ENCODE measurements around the gene TANC1. TPM values are rescaled to one million over a fixed set of nuclear protein-coding genes. Genes with fewer than 3 reads are reported as not detected.

Gene TANC1
- total RNA-seq, 6 experiments from 2014 or later, result 4.0 to 12.7 (median 11.3) TPM

DNA sequence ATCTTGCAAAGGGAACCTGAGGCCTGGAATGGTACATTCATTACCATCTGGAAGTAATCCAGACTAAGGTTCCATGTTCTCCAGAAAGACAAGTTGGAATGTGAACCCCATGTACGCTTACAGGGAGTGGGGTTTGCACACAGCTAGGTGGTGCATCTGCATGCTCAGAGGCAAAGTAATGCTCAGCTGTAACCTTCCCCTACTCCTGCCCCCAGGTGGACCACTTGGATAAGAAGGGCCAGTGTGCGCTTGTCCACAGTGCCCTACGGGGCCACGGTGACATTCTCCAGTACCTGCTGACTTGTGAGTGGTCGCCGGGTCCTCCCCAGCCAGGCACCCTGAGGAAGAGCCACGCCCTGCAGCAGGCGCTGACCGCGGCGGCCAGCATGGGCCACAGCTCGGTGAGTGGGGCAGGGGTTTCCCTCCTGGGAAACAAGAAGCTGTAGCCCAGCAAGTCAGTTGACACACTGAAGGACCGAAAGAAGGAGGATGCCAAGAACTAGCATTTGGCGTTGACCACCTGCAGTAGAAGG is 228.0 kb downstream of the TANC1 start:
- Histone ChIP-seq H3K9me3 (no peaks in the 10 kb centered on the region), H3K4me1 (no peaks in the 10 kb centered on the region), H3K36me3 (peaks cover 0 to 31% (median 1%) of the 10 kb centered on the region in 4 donors), H3K27me3 (no peaks in the 10 kb centered on the region), H3K4me3 (no peak overlapping the region), H3K27ac (no peak overlapping the region)
- DNase-seq (no peak), ATAC-seq (no peak)
- intact Hi-C loops (cut with DNase I), result no loop called here
- 97% methylated on average over 6 of the region's 14 CpGs for WGBS (ENCODE audit: insufficient coverage, low coverage, low lambda C conversion rate, missing lambda C conversion rate)
- TF ChIP-seq, protein P1, sequence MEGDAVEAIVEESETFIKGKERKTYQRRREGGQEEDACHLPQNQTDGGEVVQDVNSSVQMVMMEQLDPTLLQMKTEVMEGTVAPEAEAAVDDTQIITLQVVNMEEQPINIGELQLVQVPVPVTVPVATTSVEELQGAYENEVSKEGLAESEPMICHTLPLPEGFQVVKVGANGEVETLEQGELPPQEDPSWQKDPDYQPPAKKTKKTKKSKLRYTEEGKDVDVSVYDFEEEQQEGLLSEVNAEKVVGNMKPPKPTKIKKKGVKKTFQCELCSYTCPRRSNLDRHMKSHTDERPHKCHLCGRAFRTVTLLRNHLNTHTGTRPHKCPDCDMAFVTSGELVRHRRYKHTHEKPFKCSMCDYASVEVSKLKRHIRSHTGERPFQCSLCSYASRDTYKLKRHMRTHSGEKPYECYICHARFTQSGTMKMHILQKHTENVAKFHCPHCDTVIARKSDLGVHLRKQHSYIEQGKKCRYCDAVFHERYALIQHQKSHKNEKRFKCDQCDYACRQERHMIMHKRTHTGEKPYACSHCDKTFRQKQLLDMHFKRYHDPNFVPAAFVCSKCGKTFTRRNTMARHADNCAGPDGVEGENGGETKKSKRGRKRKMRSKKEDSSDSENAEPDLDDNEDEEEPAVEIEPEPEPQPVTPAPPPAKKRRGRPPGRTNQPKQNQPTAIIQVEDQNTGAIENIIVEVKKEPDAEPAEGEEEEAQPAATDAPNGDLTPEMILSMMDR (IDR thresholded peaks at IDR 0.05), result no peak
- no peak for TF ChIP-seq POLR2A (IDR thresholded peaks at IDR 0.05)

DNA sequence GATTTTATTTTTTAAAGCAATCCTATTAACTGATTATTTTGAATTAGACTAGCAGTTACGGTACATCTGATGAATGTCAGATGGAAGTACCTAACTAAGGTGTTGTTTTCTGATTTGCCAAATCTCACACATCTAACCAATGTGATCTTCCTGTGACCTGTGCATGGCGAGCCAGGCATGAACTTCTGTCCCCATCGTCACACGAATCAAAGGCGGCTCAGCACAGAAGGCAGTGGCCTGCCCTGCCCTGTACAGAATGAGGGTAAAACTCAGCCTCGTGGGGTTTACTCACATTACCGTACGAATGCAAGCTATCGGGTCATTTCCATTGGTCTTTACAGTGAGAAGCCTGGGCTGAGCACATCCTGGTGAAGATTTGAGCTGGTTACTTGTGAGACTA is 230.8 kb downstream of the TANC1 start:
- 95% methylated on average over 5 of the region's 9 CpGs for WGBS (ENCODE audit: insufficient coverage, low coverage, low lambda C conversion rate, missing lambda C conversion rate)
- TF ChIP-seq POLR2A (IDR thresholded peaks at IDR 0.05), result no peak
- TF ChIP-seq, protein P1 (IDR thresholded peaks at IDR 0.05), result no peak

DNA sequence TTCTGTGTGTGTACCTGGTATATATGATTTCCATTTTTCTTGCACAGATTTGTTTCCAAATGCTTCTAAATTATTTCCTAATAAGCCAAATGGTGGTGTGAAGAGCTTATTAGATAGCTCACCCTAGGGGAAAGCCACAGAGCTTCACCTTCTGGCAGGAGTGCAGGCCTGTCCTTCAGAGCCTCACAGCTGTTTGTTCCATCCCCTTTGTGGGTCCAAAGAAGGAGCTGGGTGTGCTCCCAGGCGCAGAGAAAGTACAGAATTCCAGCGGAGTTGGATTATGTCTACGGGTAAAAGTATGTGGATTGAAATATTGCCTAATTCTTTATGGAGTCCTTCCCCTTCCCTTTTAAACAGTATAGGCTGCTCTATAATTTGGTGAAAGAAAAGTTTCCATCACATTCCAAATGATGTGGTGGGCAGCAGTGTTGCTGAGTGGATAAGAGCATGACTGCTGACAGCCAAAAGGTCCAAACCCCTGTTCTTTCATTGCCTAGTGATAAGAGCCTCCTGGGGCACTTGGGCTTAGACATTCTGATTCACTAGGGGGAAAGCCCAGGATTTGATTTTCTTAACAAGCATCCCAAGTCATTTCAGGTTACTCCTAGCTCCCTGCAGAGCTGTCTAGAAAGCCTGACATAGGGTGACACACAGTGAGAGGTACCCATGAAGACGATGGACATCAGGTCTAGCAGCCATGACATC is 231.5 kb downstream of the TANC1 start:
- H3K27ac ChIP-seq, result no peak overlapping the region
- WGBS (ENCODE audit: insufficient coverage, low coverage, low lambda C conversion rate, missing lambda C conversion rate), result 89% methylated on average over 3 of the region's 4 CpGs

More for the DNA sequence above, 230.8 kb downstream of the TANC1 start:
- no peaks in the 10 kb centered on the region for H3K9me3 ChIP-seq
- H3K27me3 ChIP-seq, result no peaks in the 10 kb centered on the region
- no peaks in the 10 kb centered on the region for H3K4me1 ChIP-seq
- no peak overlapping the region for H3K27ac ChIP-seq
- intact Hi-C loops (cut with DNase I), result no loop called here
- DNase-seq (no peak), ATAC-seq (peak in 1 of 4 donors; percentile 28)
- H3K4me3 ChIP-seq, result no peak overlapping the region
- H3K36me3 ChIP-seq, result peaks cover 0 to 30% (median 1%) of the 10 kb centered on the region in 4 donors

DNA sequence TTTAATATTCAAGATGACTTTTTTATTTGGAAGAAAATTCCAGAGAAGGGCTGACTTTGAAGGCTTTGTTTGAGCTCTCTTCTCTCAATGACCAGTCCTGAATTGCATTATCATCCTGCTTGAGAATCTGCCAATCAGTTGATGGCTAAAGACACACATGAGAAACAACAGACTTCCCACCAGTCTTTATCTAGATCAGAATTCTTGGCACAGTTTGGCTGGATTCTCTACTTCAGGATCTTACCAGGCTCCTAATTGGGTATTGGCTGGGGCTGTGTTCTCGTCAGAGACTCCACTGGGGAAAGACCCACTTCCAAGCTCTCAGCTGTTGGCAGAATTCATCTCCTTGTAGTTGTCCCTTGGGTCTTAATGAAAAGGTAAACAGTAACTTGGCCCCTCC is 232.1 kb downstream of the TANC1 start:
- no peaks in the 10 kb centered on the region for H3K9me3 ChIP-seq
- H3K4me3 ChIP-seq, result no peak overlapping the region
- H3K4me1 ChIP-seq, result no peaks in the 10 kb centered on the region
- WGBS (ENCODE audit: insufficient coverage, low coverage, low lambda C conversion rate, missing lambda C conversion rate), result no CpG with 5 or more reads among the region's 1 CpG
- H3K27ac ChIP-seq, result no peak overlapping the region
- TF ChIP-seq POLR2A (IDR thresholded peaks at IDR 0.05), result no peak
- TF ChIP-seq, protein P1 (IDR thresholded peaks at IDR 0.05), result no peak
- intact Hi-C loops (cut with DNase I), result no loop called here
- peaks cover 0 to 23% (median 1%) of the 10 kb centered on the region in 4 donors for H3K36me3 ChIP-seq
- ATAC-seq (no peak), DNase-seq (no peak)
- no peaks in the 10 kb centered on the region for H3K27me3 ChIP-seq

More for the DNA sequence above, 231.5 kb downstream of the TANC1 start:
- H3K4me3 ChIP-seq, result no peak overlapping the region
- DNase-seq (no peak), ATAC-seq (no peak)
- H3K4me1 ChIP-seq, result no peaks in the 10 kb centered on the region
- H3K27me3 ChIP-seq, result no peaks in the 10 kb centered on the region
- intact Hi-C loops (cut with DNase I), result no loop called here
- H3K36me3 ChIP-seq, result peaks cover 0 to 25% (median 1%) of the 10 kb centered on the region in 4 donors
- H3K9me3 ChIP-seq, result no peaks in the 10 kb centered on the region
- TF ChIP-seq POLR2A (IDR thresholded peaks at IDR 0.05), result no peak
- TF ChIP-seq, protein P1 (IDR thresholded peaks at IDR 0.05), result no peak

Data from right lobe of liver (tissue), 6 donors.